ENCODE measurements around the gene PINLYP. TPM values are rescaled to one million over a fixed set of nuclear protein-coding genes. Genes with fewer than 3 reads are reported as not detected.
A peak's percentile ranks its signal among the peaks of the same experiment; 100 is the strongest.

PINLYP gene
- total and polyA plus RNA-seq, 9 of the 15 experiments (the other 6 are each of a cell fraction or from before 2014, with no cell fraction given): 1.00 to 6.7 (median 2.2) TPM

- peaks cover 3 to 4% of the 10 kb centered on the region in 2 experiments; a peak in 4 of 5 replicates for H3K4me1 ChIP-seq (replicated peaks in 1 of 2; ENCODE audit: control insufficient read depth in 2 of 2, insufficient read depth in 2 of 2, low read length in 2 of 2)
- no peak overlapping the region for H3K4me3 ChIP-seq
- ATAC-seq (peak; percentile 21; the same call in 1 of the 3 replicates), FAIRE-seq (no peak), DNase-seq (ENCODE audit: extremely low read depth in 1 of 4, low spot score in 3 of 4) (no peak)
- H3K79me2 ChIP-seq (ENCODE audit: control insufficient read depth, insufficient read depth, low read length): no peaks in the 10 kb centered on the region
- CTCF ChIA-PET (ENCODE audit: low intra/inter-chr PET ratio): no interaction called here
- H3K4me2 ChIP-seq (ENCODE audit: insufficient read depth, low read length): no peak overlapping the region
- H4K20me1 ChIP-seq (replicated peaks; ENCODE audit: control insufficient read depth, insufficient read depth, low read length): no peaks in the 10 kb centered on the region; the same call in 1 of the 2 replicates
- H3K9me3 ChIP-seq (replicated peaks; ENCODE audit: control insufficient read depth, insufficient read depth, low read depth, low read length): no peaks in the 10 kb centered on the region
- BruUV-seq (replicated peaks): no TSS peak
- in situ Hi-C loops (cut with MboI) (no loop called here), intact Hi-C loops (cut with micrococcal nuclease) (no loop called here)
- H3K9me1 ChIP-seq (ENCODE audit: control insufficient read depth, insufficient read depth, low read length): no peaks in the 10 kb centered on the region
- POLR2A ChIA-PET: interaction anchor here (3.6 kb wide), 1 partner anchor 10 kb away, joined by 19 read pairs; no protein-coding TSS in a partner anchor
- H2AFZ ChIP-seq (ENCODE audit: low read depth, low read length): no peak overlapping the region
- 81% methylated on average over 12 of the region's 12 CpGs for WGBS (ENCODE audit: insufficient coverage, low coverage, missing lambda C conversion rate)
- no peaks in the 10 kb centered on the region for H3K27me3 ChIP-seq (ENCODE audit: control insufficient read depth in 2 of 2, insufficient read depth in 2 of 2, low read length in 2 of 2)
- H3K27ac ChIP-seq (ENCODE audit: extremely low read depth, low read depth, low read length): peak overlapping the region; percentile 18; the same call in 1 of the 3 replicates
- peaks cover 45% of the 10 kb centered on the region; the same call in 2 of the 3 replicates for H3K36me3 ChIP-seq (ENCODE audit: control insufficient read depth, insufficient read depth, low read length)
- no peak overlapping the region for H3K9ac ChIP-seq (ENCODE audit: insufficient read depth in 1 of 2, low read depth in 2 of 2, low read length in 2 of 2)
- TF ChIP-seq RCOR1 (IDR thresholded peaks at IDR 0.05; ENCODE audit: borderline replicate concordance in 1 of 2, low read depth in 2 of 2, low read length in 2 of 2): 0 out of 4 replicates have a peak, but pooled peaks of 1 of the 2 experiments have one; percentile 28
- TF ChIP-seq TAL1 (IDR thresholded peaks at IDR 0.05): 0 out of 2 replicates have a peak, but pooled peaks have one; percentile 29
- TF ChIP-seq ZZZ3 (IDR thresholded peaks at IDR 0.05): no peak
- TF ChIP-seq KDM1A (IDR thresholded peaks at IDR 0.05): peak; percentile 65 to 86; a peak in 3 of 4 replicates
- no peak for TF ChIP-seq ZNF197 (CRISPR knock-in tag; IDR thresholded peaks at IDR 0.05; ENCODE audit: low read depth)
- TF ChIP-seq HDAC2 (IDR thresholded peaks at IDR 0.05): 0 out of 2 replicates have a peak, but pooled peaks have one; percentile 23
- no peak for TF ChIP-seq SMC3 (conservative IDR thresholded peaks at IDR 0.05; ENCODE audit: insufficient read depth, low read depth, low read length)
- TF ChIP-seq NFRKB (IDR thresholded peaks at IDR 0.05; ENCODE audit: low read depth): no peak
- TF ChIP-seq ZBTB5 (IDR thresholded peaks at IDR 0.05): no peak
- no peak for TF ChIP-seq PHF21A (IDR thresholded peaks at IDR 0.05; ENCODE audit: borderline replicate concordance, low read depth)
- no peak for TF ChIP-seq DDX20 (tag; IDR thresholded peaks at IDR 0.05; ENCODE audit: low read depth)
- peak; percentile 94 for TF ChIP-seq BCOR (IDR thresholded peaks at IDR 0.05)
- peak; percentile 62 for TF ChIP-seq CBFA2T3 (IDR thresholded peaks at IDR 0.05)
- TF ChIP-seq TOE1 (IDR thresholded peaks at IDR 0.05; ENCODE audit: borderline replicate concordance): no peak
- no peak for TF ChIP-seq TOE1 (CRISPR knock-in tag; IDR thresholded peaks at IDR 0.05; ENCODE audit: borderline replicate concordance, low read depth)
- TF ChIP-seq PKNOX1 (IDR thresholded peaks at IDR 0.05): 0 out of 2 replicates have a peak, but pooled peaks have one; percentile 13
- TF ChIP-seq NFATC3 (IDR thresholded peaks at IDR 0.05): no peak
- peak; percentile 13; the same call in 1 of the 2 replicates for TF ChIP-seq CBFA2T2 (conservative IDR thresholded peaks at IDR 0.05)
- TF ChIP-seq ESRRA (IDR thresholded peaks at IDR 0.05; ENCODE audit: borderline replicate concordance, low read depth): peak; percentile 83
- TF ChIP-seq SIRT6 (IDR thresholded peaks at IDR 0.05; ENCODE audit: low read depth, low read length): no peak
- TF ChIP-seq CBX3 (IDR thresholded peaks at IDR 0.05; ENCODE audit: borderline replicate concordance in 1 of 2, low read length in 2 of 2): peak in 1 of 2 experiments; percentile 66; a peak in 1 of 3 replicates
- peak; percentile 39 for TF ChIP-seq PHF20 (IDR thresholded peaks at IDR 0.05; ENCODE audit: partially characterized antibody)
Measured at GRCh38 chr19:43561139-43561970, 14.2 kb upstream of the PINLYP start.

All from K562 (cell line).